HG02973 (cell line): Measurements from ENCODE around the gene BOK.

Source experiments
- ATAC-seq: cut with Tn5 transposase; IDR thresholded peaks from one replicate; pipeline ENCODE4 v1.9.1; 2021; ENCODE audit warnings: moderate library complexity; ENCODE audit not compliant: unreplicated experiment

BOK gene

GRCh38 chr2:241618829-241619228 is 60.3 kb downstream of the BOK start:
- no peak for ATAC-seq

- ATAC-seq: no peak
Measured at GRCh38 chr2:241619597-241620418, 61.3 kb downstream of the BOK start.

- no peak for ATAC-seq
Measured at GRCh38 chr2:241620419-241620769, 61.8 kb downstream of the BOK start.
